Activated naive CD8-positive, alpha-beta T cell treated with anti-CD3 and anti-CD28 coated beads, Interleukin-2, amount 10 ng/mL, durations not matched to agents 7 days and 5 days (primary cell): ENCODE measurements around the gene ARL16. TPM values are rescaled to one million over a fixed set of nuclear protein-coding genes. Genes with fewer than 3 reads are reported as not detected.

Experiments used
- ATAC-seq: fragments of 150-1000 bp; cut with Tn5 transposase; one replicate; pipeline ENCODE4 v1.10.0; 2021; ENCODE audit warnings: low read depth, moderate library complexity
- POLR2A ChIA-PET: fragments of 350-600 bp; sonication (Branson Sonifier 250); formaldehyde crosslinking; loops from one replicate; lab custom pipeline; 2021; ENCODE audit warnings: antibody characterized with exemption; lab: Charles Lee
- DNase-seq: peaks from one replicate; pipeline ENCODE4 v3.0.0; 2021
- H3K27ac Mint-ChIP-seq: one replicate; pipeline ENCODE4 v1.8.0; 2022; ENCODE audit warnings: mild to moderate bottlenecking, mixed read lengths
- H3K27me3 Mint-ChIP-seq: one replicate; pipeline ENCODE4 v1.8.0; 2022; ENCODE audit warnings: mild to moderate bottlenecking, moderate library complexity, mixed read lengths
- H3K36me3 Mint-ChIP-seq: one replicate; pipeline ENCODE4 v1.8.0; 2021; ENCODE audit warnings: mild to moderate bottlenecking, mixed read lengths
- H3K4me1 Mint-ChIP-seq: one replicate; pipeline ENCODE4 v1.8.0; 2021; ENCODE audit warnings: mixed read lengths
- H3K4me3 Mint-ChIP-seq: one replicate; pipeline ENCODE4 v1.8.0; 2022; ENCODE audit warnings: mild to moderate bottlenecking, moderate library complexity, mixed read lengths
- H3K9me3 Mint-ChIP-seq: one replicate; pipeline ENCODE4 v1.8.0; 2021; ENCODE audit warnings: mixed read lengths
- total RNA-seq, 2 experiments: library from RNA; stranded (reverse); gene quantifications; one replicate each; pipeline ENCODE4 v1.2.3, GENCODE V29; 2021

Gene ARL16
- total RNA-seq, 2 experiments from 2014 or later, result 17.7 to 19.0 TPM

DNA sequence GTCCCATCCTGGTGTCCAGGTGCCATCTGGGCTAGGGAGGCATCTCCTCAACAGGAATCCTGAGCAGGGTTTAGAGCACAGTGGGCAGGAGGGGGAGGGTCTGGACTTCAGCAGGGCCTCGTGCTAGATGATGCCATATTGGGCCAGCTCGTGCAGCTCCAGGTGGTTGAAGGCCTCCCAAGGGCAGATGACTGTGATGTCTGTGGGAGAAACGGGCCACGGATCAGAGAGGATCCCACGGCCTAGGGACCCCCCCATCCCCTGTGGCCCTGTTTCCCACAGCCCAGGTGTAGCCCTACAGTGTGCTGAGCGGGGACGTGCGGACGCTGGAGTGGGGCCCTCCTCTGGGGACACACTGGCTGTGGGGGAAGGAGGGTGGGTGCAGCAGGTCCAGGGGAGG is 32.6 kb downstream of the ARL16 start:
- H3K27ac Mint-ChIP-seq, result no peak overlapping the region
- POLR2A ChIA-PET, result interaction anchor here (0.9 to 1.1 kb wide), 2 partner anchors 13 to 22 kb away, joined by 3 to 5 read pairs; no protein-coding TSS in a partner anchor
- no peak overlapping the region for H3K4me3 Mint-ChIP-seq
- peaks cover 9% of the 10 kb centered on the region for H3K4me1 Mint-ChIP-seq
- peaks cover 25% of the 10 kb centered on the region for H3K27me3 Mint-ChIP-seq
- peaks cover 3% of the 10 kb centered on the region for H3K36me3 Mint-ChIP-seq
- no peak for ATAC-seq
- DNase-seq, result no peak
- H3K9me3 Mint-ChIP-seq, result peaks cover 1% of the 10 kb centered on the region

DNA sequence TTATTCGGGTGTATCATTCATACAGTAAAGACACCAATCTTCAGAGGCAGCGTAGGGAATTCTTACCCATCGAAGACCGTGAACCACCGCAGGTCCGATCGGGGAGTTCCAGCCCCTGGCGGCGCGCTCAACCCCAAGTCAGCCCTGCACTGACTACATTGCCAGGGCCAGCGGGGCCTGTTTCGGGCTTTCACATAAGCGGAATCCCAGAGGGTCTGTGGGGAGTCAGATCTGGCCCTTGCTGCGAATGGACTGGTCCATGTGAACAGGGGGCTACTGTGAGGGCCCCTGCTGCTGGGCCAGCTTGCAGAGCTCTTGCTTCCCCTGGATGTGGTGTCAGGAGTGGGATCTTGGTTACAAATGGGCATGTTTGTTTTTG is 34.9 kb downstream of the ARL16 start:
- ATAC-seq (no peak), DNase-seq (no peak)
- POLR2A ChIA-PET, result no interaction called here
- Mint-ChIP-seq H3K27ac (no peak overlapping the region), H3K36me3 (peaks cover 3% of the 10 kb centered on the region), H3K4me1 (peaks cover 7% of the 10 kb centered on the region), H3K9me3 (peaks cover 1% of the 10 kb centered on the region), H3K27me3 (peaks cover 25% of the 10 kb centered on the region), H3K4me3 (no peak overlapping the region)

DNA sequence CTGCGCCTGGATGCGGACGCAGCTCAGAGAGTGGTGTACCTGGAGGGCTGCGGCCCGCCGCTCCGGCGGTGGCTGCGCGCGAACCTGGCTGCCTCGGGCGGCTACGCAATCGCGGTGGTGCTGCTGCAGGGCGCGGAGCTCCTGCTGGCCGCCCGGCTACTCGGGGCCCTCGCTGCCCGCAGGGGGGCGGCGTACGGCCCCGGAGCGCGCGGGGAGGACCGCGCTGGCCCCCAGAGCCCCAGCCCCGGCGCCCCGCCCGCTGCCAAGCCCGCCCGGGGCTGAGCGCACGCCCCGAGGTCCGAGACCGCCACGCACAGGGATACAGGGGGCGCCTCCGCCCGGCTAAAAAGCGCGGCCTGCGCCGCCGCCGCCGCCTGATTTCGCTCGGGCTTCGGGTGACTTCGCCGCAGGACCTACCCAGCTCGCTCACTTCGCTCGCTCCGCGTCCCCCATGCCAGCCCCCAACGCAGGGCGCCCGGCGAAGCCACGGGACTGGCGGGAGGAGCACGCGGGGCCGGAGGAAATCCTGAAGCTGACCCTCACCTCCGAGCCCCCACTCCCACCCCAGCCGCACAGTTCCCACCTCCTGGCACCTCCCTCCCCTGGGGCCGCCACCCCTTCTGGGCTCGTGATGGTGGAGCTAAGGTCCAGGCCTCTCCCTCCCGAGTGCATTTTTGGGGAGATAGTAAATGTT is 35.4 kb downstream of the ARL16 start:
- POLR2A ChIA-PET, result interaction anchor here (0.6 to 0.7 kb wide), 2 partner anchors 17 to 19 kb away, joined by 3 to 5 read pairs; no protein-coding TSS in a partner anchor
- H3K27me3 Mint-ChIP-seq, result peaks cover 25% of the 10 kb centered on the region
- H3K36me3 Mint-ChIP-seq, result peaks cover 3% of the 10 kb centered on the region
- no peak for ATAC-seq
- no peak overlapping the region for H3K27ac Mint-ChIP-seq
- H3K9me3 Mint-ChIP-seq, result peaks cover 1% of the 10 kb centered on the region
- DNase-seq, result no peak
- H3K4me1 Mint-ChIP-seq, result peaks cover 3% of the 10 kb centered on the region
- H3K4me3 Mint-ChIP-seq, result no peak overlapping the region

DNA sequence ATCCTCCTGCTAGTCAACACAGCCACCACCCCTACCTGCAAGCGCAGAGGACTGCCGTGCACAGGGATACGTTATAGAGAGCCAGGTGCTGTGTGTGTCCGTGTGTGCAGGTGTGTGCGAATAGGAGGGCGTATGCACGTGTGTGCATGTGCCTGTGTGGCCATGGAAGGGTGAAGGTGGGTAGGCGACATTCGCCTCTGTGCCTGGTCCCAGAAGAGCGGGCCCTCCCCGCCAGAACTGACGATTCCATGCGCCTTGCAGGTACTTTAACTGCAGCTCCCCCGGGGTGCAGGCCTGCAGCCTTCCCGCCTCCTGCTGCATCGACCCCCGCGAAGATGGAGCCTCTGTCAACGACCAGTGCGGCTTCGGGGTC is 36.0 kb downstream of the ARL16 start:
- Mint-ChIP-seq H3K27ac (no peak overlapping the region), H3K9me3 (peaks cover 1% of the 10 kb centered on the region), H3K4me3 (no peak overlapping the region), H3K27me3 (peaks cover 25% of the 10 kb centered on the region), H3K4me1 (peaks cover 3% of the 10 kb centered on the region), H3K36me3 (peaks cover 3% of the 10 kb centered on the region)
- no peak for ATAC-seq
- POLR2A ChIA-PET, result interaction anchor here (0.6 to 0.7 kb wide), 2 partner anchors 18 to 20 kb away, joined by 3 to 5 read pairs; no protein-coding TSS in a partner anchor
- no peak for DNase-seq

DNA sequence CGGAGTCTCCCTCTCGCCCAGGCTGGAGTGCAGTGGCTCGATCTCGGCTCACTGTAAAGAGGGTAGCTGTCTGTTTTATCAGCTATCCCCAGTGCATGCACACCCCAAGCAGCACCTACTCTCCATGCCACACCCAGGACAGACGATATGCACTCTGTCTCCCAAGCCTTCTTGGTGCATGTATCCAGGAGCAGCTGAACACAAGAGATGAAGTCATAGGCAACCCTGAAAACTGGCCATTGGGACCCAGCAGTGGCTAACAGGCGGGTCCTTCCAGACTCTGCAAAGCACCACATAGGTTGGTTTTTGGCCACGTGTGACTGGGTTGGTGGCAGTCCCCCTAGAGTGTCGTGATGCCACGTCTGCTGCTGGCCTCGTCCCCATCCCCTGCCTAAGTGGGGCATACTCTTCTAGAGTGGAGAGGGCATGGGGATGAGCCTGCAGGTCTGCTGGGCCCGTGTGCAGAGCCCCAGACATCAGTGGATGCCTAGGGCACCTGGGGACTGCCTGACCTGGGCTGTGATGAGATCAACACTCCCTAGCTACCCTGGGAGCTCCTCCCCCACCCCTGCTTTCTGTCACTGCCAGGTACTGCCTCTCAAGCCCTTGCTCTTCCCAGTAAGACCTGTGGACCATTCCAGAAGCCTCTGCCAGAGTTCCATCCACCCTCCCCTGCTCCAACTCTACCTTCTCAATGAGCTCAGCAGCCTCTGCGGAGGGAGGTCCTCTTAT is 36.6 kb downstream of the ARL16 start:
- Mint-ChIP-seq H3K36me3 (peaks cover 3% of the 10 kb centered on the region), H3K27ac (no peak overlapping the region), H3K4me1 (peaks cover 3% of the 10 kb centered on the region), H3K27me3 (peaks cover 25% of the 10 kb centered on the region), H3K9me3 (peaks cover 1% of the 10 kb centered on the region), H3K4me3 (no peak overlapping the region)
- no peak for DNase-seq
- POLR2A ChIA-PET, result interaction anchor here (0.6 to 0.7 kb wide), 2 partner anchors 18 to 20 kb away, joined by 3 to 5 read pairs; no protein-coding TSS in a partner anchor
- no peak for ATAC-seq

DNA sequence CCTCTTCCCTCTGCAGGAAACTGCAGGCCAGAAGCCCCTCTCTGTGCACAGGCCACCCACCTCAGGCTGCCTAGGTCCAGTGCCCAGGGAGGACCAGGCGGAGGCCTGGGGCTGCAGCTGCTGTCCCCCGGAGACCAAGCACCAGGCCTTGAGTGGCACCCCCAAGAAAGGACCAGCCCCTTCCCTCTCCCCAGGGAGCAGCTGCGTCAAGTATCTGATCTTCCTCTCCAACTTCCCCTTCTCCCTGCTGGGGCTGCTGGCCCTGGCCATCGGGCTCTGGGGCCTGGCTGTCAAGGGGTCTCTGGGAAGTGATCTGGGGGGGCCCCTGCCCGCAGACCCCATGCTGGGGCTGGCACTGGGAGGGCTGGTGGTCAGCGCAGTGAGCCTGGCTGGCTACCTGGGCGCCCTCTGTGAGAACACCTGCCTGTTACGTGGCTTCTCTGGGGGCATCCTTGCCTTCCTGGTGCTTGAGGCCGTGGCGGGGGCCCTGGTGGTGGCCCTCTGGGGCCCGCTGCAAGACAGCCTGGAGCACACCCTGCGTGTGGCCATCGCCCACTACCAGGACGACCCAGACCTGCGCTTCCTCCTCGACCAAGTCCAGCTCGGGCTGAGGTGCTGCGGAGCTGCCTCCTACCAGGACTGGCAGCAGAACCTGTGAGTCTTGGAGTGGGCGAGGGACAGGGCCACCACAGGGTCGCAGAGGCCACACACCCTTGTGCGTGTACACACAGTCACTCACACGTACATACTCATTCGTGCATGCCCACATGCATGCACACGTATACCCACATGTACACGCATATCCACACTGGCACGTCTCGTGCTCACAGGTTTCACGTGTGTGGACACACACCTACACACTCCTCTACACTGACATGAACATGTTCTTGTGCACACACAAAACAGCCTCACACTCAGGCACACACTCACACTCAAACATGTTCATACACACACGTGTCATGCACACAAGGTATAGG is 38.3 kb downstream of the ARL16 start:
- ATAC-seq (no peak), DNase-seq (no peak)
- Mint-ChIP-seq H3K9me3 (peaks cover 1% of the 10 kb centered on the region), H3K4me1 (no peaks in the 10 kb centered on the region), H3K27me3 (peaks cover 25% of the 10 kb centered on the region), H3K36me3 (no peaks in the 10 kb centered on the region), H3K4me3 (no peak overlapping the region), H3K27ac (no peak overlapping the region)
- POLR2A ChIA-PET, result no interaction called here

DNA sequence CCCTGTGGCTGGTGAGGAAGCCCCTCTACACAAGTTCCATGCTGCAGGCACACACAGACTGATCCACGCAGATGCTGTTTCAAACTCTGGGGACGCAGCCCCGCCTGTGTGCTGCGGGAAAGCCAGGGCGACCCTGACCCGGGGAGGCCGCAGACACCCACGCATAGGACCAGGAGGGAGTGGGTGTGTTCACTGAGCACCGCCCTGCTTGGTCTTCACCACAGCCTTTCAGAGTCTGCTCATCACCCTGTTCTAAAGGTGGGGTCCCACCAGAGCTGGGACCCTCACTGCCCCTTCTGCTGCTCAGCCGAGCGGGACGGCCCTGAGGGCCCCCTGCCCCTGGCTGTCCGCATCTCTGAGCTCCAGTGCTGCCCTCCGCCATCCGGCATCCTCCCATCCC is 39.1 kb downstream of the ARL16 start:
- no peaks in the 10 kb centered on the region for H3K9me3 Mint-ChIP-seq
- peaks cover 25% of the 10 kb centered on the region for H3K27me3 Mint-ChIP-seq
- DNase-seq, result no peak
- H3K27ac Mint-ChIP-seq, result no peak overlapping the region
- POLR2A ChIA-PET, result interaction anchor here (0.7 kb wide), 1 partner anchor 39 kb away, joined by 6 read pairs; the partner anchor contains the start of gene ARL16
- ATAC-seq, result no peak
- H3K4me3 Mint-ChIP-seq, result no peak overlapping the region
- H3K36me3 Mint-ChIP-seq, result no peaks in the 10 kb centered on the region
- no peaks in the 10 kb centered on the region for H3K4me1 Mint-ChIP-seq

DNA sequence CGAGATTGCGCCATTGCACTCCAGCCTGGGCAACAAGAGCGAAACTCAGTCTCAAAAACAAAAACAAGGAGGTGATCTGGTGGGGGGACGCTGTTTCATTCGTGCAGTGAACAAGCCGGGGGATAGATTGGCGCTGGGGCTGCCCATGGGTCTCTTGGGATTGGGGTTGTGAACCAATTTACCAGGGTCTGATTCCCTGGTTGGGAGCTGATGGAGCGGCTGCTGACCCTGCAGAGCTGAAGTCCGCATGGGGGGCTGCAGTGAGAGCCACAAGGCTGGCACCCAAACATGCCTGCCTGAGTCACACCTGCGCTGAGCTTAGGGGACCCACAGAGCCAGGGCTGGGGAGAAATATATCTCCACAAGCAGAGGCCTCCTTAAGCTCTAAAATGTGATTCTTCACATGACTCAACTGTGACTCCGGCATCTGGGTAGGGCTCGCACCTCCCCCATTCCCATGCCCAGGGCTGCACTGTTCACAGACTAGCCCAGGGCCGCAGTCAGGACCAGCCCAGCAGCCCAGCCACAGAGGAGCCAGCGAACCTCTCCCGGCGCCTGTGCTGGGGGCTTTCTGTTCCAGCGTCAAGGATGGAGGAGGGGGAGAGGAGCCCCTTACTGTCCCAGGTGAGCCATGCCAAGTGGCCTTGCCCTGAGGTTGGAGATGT is 41.6 kb downstream of the ARL16 start:
- H3K27me3 Mint-ChIP-seq, result peaks cover 6% of the 10 kb centered on the region
- POLR2A ChIA-PET, result no interaction called here
- H3K4me1 Mint-ChIP-seq, result peaks cover 1% of the 10 kb centered on the region
- no peak for ATAC-seq
- no peaks in the 10 kb centered on the region for H3K36me3 Mint-ChIP-seq
- H3K9me3 Mint-ChIP-seq, result no peaks in the 10 kb centered on the region
- H3K27ac Mint-ChIP-seq, result no peak overlapping the region
- DNase-seq, result no peak
- no peak overlapping the region for H3K4me3 Mint-ChIP-seq

DNA sequence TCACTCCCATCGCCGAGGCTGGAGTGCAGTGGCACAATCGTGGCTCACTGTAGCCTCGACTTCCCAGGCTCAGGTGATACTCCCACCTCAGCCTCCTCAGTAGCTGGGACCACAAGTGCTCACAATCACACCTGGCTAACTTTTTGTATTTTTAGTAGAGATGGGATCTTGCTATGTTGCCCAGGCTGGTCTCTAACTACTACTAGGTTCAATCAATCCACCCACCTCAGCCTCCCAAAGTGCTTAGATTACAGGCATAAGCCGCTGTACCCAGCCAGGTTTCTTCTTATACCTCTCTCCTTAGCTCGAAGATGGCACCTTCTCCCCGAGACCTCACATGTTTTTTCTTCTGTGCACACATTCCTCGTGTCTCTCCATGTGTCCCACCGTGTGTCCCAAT is 43.6 kb downstream of the ARL16 start:
- H3K9me3 Mint-ChIP-seq, result no peaks in the 10 kb centered on the region
- H3K4me3 Mint-ChIP-seq, result no peak overlapping the region

DNA sequence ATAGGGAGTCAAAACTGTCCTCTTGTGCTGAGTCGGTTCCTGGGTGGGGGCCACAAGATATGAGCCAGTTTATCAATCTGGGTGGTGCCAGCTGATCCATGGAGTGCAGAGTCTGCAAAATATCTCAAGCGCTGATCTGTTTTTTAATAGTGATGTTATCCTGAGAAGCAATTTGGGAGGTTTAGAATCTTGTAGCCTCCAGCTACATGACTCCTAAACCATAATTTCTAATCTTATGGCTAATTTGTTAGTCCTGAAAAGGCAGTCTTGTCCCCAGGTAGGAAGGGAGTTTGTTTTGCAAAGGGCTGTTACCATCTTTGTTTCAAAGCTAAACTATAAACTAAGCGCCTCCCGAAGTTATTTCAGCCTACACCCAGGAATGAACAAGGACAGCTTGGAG is 44.9 kb downstream of the ARL16 start:
- H3K9me3 Mint-ChIP-seq, result no peaks in the 10 kb centered on the region
- H3K4me3 Mint-ChIP-seq, result peak overlapping the region; percentile 20
- H3K4me1 Mint-ChIP-seq, result peaks cover 11% of the 10 kb centered on the region
- no peaks in the 10 kb centered on the region for H3K27me3 Mint-ChIP-seq
- DNase-seq (no peak), ATAC-seq (no peak)
- H3K27ac Mint-ChIP-seq, result no peak overlapping the region
- H3K36me3 Mint-ChIP-seq, result no peaks in the 10 kb centered on the region
- POLR2A ChIA-PET, result interaction anchor here (1.0 to 1.1 kb wide), 2 partner anchors 16 to 27 kb away, joined by 3 to 5 read pairs; no protein-coding TSS in a partner anchor

More for the DNA sequence above, 43.6 kb downstream of the ARL16 start:
- H3K4me1 Mint-ChIP-seq, result peaks cover 8% of the 10 kb centered on the region
- POLR2A ChIA-PET, result no interaction called here
- H3K27ac Mint-ChIP-seq, result no peak overlapping the region
- H3K27me3 Mint-ChIP-seq, result no peaks in the 10 kb centered on the region
- DNase-seq (no peak), ATAC-seq (no peak)
- no peaks in the 10 kb centered on the region for H3K36me3 Mint-ChIP-seq

DNA sequence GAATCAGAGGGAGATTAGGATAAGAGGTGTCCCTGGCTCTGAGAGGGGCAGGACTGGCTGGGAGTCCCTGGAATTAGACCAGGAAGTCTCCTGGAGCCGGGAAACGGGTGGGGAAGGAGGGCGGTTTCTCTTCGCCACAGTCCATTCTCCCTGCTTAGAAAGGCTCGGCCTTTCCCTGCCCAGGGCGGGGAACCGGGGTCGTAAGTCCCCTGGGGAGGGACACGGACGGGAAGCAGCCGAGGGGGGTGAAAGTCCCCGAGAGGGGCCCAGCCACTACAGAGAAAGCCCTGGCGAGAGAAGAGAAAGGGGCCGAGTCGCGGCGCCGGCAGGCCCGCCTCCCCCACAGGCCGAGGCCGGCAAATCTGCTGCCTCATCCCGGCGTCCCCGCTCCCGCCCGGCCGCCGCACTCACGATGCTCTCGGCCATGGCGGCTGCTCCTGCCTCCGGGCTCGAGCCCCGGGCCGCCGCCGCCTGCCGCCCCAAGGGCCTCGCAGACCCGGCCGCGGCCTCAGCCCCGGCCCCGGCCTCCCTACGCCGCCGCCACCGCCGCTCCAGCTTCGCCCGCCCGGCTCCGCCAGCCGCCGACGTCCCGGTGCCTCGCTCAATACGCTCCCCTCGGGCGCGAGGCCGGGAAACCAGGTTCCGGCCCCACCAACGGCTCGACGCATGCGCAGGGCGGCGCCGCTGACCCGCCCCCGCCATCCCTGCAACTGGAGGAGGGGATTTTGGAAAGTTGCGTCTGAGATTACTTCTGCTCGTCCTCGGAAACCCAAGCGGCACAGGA is 46.9 kb downstream of the ARL16 start, which contains the start of the genes NPLOC4 and TSPAN10:
NPLOC4 (minus strand) TSS at position 608 of the 784 bp plus-strand sequence; CDS start at position 426, 182 bp downstream.
TSPAN10 (plus strand) TSS at position 692 of the 784 bp plus-strand sequence. CDS start 5,217 bp downstream, outside the sequence.
- POLR2A ChIA-PET, result interaction anchor here (0.6 to 1.7 kb wide), 6 partner anchors 16 to 46 kb away, joined by 3 to 12 read pairs (median 5); partner anchors contain the start of genes ARL16, CCDC137, HGS and OXLD1
- Mint-ChIP-seq H3K4me1 (peaks cover 14% of the 10 kb centered on the region), H3K4me3 (peak within 1 kb of the TSS; percentile 90), H3K9me3 (no peaks in the 10 kb centered on the region), H3K36me3 (peaks cover 3% of the 10 kb centered on the region), H3K27me3 (no peaks in the 10 kb centered on the region), H3K27ac (peak within 1 kb of the TSS; percentile 68)
- DNase-seq (peak; percentile 93), ATAC-seq (peak; percentile 93)
